ENCODE measurements around the gene PDGFRB. TPM values are rescaled to one million over a fixed set of nuclear protein-coding genes. Genes with fewer than 3 reads are reported as not detected.

PDGFRB gene
- total and polyA plus RNA-seq, 9 of the 15 experiments (the other 6 are each of a cell fraction or from before 2014, with no cell fraction given) = 0.01 to 1.5 (median 0.09) TPM; not detected in 3

DNA sequence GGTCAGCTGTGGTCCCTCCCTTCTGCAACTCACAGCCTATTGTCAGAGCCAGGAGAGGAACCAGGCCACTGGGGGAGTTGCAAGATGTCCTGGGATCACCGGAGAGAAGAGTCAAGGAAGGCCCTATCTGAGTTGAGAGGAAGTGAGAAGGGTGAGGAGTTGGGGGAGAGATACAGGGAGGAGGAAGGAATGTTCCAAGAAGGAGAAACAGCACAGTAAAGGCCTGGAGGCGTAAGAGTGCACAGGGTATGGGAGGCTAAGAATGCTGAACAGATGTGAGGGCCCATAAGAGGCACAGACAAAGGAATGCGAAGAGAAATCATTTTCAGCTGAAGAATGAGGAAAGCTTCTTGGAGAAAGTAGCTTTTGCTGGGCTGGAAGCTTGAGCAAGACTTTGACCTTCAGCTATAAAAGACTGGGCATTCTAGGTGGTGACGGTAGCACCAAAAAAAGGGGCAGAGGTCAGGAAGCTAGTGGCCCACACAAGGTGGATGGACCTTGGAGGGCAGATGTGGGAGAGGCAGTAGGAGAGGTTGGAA is 47.7 kb downstream of the PDGFRB start (continued):
- TF ChIP-seq E2F3 (CRISPR knock-in tag; IDR thresholded peaks at IDR 0.05) = no peak

DNA sequence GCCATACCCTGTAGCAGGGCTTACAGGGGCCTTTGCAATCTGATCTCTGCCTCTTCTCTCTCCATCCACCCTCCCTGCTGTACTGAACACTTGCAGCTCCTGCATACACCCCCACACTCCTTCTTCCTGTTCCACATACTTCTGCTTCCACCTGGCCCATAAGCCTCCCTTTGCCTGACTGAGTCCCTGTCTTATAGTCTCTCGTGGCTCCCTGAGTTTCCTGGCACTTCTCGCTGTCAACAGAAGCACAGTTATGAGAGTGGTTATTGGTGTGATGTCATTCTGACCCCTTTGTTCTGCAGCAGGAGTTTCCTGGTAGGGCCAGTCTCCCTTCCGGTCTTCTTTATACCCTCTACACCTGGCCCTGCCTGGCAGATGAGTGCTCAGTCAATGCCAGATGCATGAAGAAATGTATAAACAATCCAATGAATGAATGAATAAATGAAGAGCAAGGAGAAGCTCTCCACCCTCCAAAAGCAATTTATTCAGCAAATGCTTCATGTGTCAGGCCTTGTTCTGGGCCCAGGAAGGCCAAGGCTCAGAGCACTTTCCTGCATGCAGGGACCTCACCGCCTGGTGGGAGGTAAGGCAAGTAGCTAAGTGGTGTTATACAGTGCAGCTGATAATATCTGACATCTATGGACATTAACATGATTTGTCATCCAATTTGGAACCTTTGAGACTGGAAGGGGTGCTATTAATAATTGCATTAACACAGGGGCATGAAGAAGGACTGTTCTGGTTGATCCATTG is 48.8 kb downstream of the PDGFRB start:
- CTCF ChIA-PET (ENCODE audit: low intra/inter-chr PET ratio) = interaction anchor here (0.6 kb wide), 1 partner anchor 104 kb away, joined by 3 read pairs; no protein-coding TSS in a partner anchor
- Histone ChIP-seq H3K27me3 (ENCODE audit: control insufficient read depth in 2 of 2, insufficient read depth in 2 of 2, low read length in 2 of 2) (peaks cover 0 to 4% of the 10 kb centered on the region in 2 experiments; a peak in 1 of 5 replicates), H3K4me1 (replicated peaks in 1 of 2; ENCODE audit: control insufficient read depth in 2 of 2, insufficient read depth in 2 of 2, low read length in 2 of 2) (peaks cover 0 to 6% of the 10 kb centered on the region in 2 experiments; a peak in 2 of 5 replicates), H3K9me1 (ENCODE audit: control insufficient read depth, insufficient read depth, low read length) (no peaks in the 10 kb centered on the region), H3K36me3 (ENCODE audit: control insufficient read depth, insufficient read depth, low read length) (no peaks in the 10 kb centered on the region), H3K79me2 (ENCODE audit: control insufficient read depth, insufficient read depth, low read length) (no peaks in the 10 kb centered on the region), H4K20me1 (replicated peaks; ENCODE audit: control insufficient read depth, insufficient read depth, low read length) (peaks cover 7% of the 10 kb centered on the region; the same call in 1 of the 2 replicates), H3K4me2 (ENCODE audit: insufficient read depth, low read length) (no peak overlapping the region), H3K27ac (ENCODE audit: extremely low read depth, low read depth, low read length) (no peak overlapping the region), H2AFZ (ENCODE audit: low read depth, low read length) (no peak overlapping the region), H3K9ac (ENCODE audit: insufficient read depth in 1 of 2, low read depth in 2 of 2, low read length in 2 of 2) (no peak overlapping the region), H3K9me3 (replicated peaks; ENCODE audit: control insufficient read depth, insufficient read depth, low read depth, low read length) (no peaks in the 10 kb centered on the region), H3K4me3 (no peak overlapping the region)
- FAIRE-seq = no peak
- no TSS peak for BruUV-seq (replicated peaks)
- TF ChIP-seq, protein P1, sequence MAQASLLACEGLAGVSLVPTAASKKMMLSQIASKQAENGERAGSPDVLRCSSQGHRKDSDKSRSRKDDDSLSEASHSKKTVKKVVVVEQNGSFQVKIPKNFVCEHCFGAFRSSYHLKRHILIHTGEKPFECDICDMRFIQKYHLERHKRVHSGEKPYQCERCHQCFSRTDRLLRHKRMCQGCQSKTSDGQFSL (CRISPR knock-in tag; IDR thresholded peaks at IDR 0.05) = 0 out of 2 replicates have a peak, but pooled peaks have one; percentile 38
- TF ChIP-seq, protein P1 (tag; IDR thresholded peaks at IDR 0.05) = no peak
- TF ChIP-seq STAG1 (CRISPR knock-in tag; IDR thresholded peaks at IDR 0.05; ENCODE audit: borderline replicate concordance) (no peak), HCFC1 (IDR thresholded peaks at IDR 0.05; ENCODE audit: low read depth, low read length) (no peak), PPARD (CRISPR knock-in tag; IDR thresholded peaks at IDR 0.05) (no peak), THRAP3 (IDR thresholded peaks at IDR 0.05; ENCODE audit: borderline replicate concordance) (no peak), SMARCA5 (IDR thresholded peaks at IDR 0.05) (no peak), ZNF354B (CRISPR knock-in tag; IDR thresholded peaks at IDR 0.05) (no peak)
- TF ChIP-seq, protein P2, sequence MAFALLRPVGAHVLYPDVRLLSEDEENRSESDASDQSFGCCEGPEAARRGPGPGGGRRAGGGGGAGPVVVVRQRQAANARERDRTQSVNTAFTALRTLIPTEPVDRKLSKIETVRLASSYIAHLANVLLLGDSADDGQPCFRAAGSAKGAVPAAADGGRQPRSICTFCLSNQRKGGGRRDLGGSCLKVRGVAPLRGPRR (CRISPR knock-in tag; IDR thresholded peaks at IDR 0.05) = no peak
- 50% methylated on average over 4 of the region's 4 CpGs for WGBS (ENCODE audit: insufficient coverage, low coverage, missing lambda C conversion rate)
- DNase-seq (ENCODE audit: extremely low read depth in 1 of 4, low spot score in 3 of 4) = peak in 1 of 4 experiments; percentile 5
- ATAC-seq = peak; percentile 18; the same call in 2 of the 3 replicates
- intact Hi-C loops (cut with micrococcal nuclease) = loop anchor here (10.0 kb wide), 1 partner anchor 808 kb away; no protein-coding TSS in a partner anchor
- POLR2A ChIA-PET = interaction anchor here (1.0 to 1.4 kb wide), 2 partner anchors 11 to 20 kb away, joined by 3 read pairs; no protein-coding TSS in a partner anchor
- in situ Hi-C loops (cut with MboI) = no loop called here
